Testis (tissue), 3 donors: ENCODE results near the gene CD8B. TPM values are rescaled to one million over a fixed set of nuclear protein-coding genes. Genes with fewer than 3 reads are reported as not detected.

Experiments used
- DNase-seq: peaks from one replicate; pipeline ENCODE4 v3.0.0-alpha.2; 2019
- H3K27ac ChIP-seq, 2 donors: fragments of 200-600 bp; sonication (generic); one replicate each; pipeline ENCODE4 v1.5.1; 2019
- H3K27me3 ChIP-seq: fragments of 200-600 bp; sonication (generic); one replicate; pipeline ENCODE4 v1.5.1; 2019
- H3K36me3 ChIP-seq: fragments of 200-600 bp; sonication (generic); one replicate; pipeline ENCODE4 v1.5.1; 2017; ENCODE audit warnings: low read depth; ENCODE audit errors: missing control alignments
- H3K4me1 ChIP-seq: fragments of 200-600 bp; sonication (generic); one replicate; pipeline ENCODE4 v1.5.1; 2019
- H3K4me3 ChIP-seq, 2 donors: fragments of 200-600 bp; sonication (generic); one replicate each; pipeline ENCODE4 v1.5.1; 2017 to 2019
- H3K9me3 ChIP-seq: fragments of 200-600 bp; sonication (generic); one replicate; pipeline ENCODE4 v1.5.1; 2017
- POLR2A ChIP-seq: fragments of 450-650 bp; IDR thresholded peaks from one replicate; pipeline ENCODE4 v1.6.1; 2017; ENCODE audit warnings: antibody characterized with exemption, mild to moderate bottlenecking, moderate library complexity
- WGBS, 2 donors: methylation state at CpG; one replicate each; pipeline ENCODE4 v1.1.5; 2018; 5-methylcytosine and 5-hydroxymethylcytosine counted together
- intact Hi-C: fragments of 100-400 bp; cut with DNase I; formaldehyde crosslinking; loops from one replicate; pipeline ENCODE4 v1.15.1; 2023; ENCODE audit warnings: low total_unique reads
- polyA plus RNA-seq: library from polyadenylated mRNA; stranded (reverse); fragments of 350-450 nt; fragmentation: Illumina TruSeq; extraction: RNeasy Lipid Tissue Mini Kit (QIAGEN cat#74804); gene quantifications from one replicate; pipeline ENCODE4 v1.2.3, GENCODE V29; 2014; ENCODE audit warnings: low read depth, low replicate concordance; ENCODE audit not compliant: insufficient read depth
- total RNA-seq, 2 donors: library from RNA; depleted of rRNA; stranded (reverse); fragments of >200 nt; gene quantifications; one replicate each; pipeline ENCODE4 v1.2.3, GENCODE V29; 2016
- TF ChIP-seq, protein P1 (sequence below), 3 experiments: fragments of 450-650 bp in 2 of 3; fragments of 200-600 bp in 1 of 3; sonication (generic) in 1 of 3; IDR thresholded peaks; one replicate each; pipeline ENCODE4 v1.5.1; 2016 to 2019; ENCODE audit warnings: antibody characterized with exemption in 3 of 3, mild to moderate bottlenecking in 2 of 3, moderate library complexity in 1 of 3

The CD8B gene
- total and polyA plus RNA-seq, 3 donors from 2014 or later: 0.43 to 2.2 TPM; not detected in 1

- Histone ChIP-seq H3K9me3 (no peaks in the 10 kb centered on the region), H3K27me3 (no peaks in the 10 kb centered on the region), H3K4me1 (no peaks in the 10 kb centered on the region), H3K27ac (no peak overlapping the region), H3K36me3 (no peaks in the 10 kb centered on the region), H3K4me3 (no peak overlapping the region)
- TF ChIP-seq, protein P1, sequence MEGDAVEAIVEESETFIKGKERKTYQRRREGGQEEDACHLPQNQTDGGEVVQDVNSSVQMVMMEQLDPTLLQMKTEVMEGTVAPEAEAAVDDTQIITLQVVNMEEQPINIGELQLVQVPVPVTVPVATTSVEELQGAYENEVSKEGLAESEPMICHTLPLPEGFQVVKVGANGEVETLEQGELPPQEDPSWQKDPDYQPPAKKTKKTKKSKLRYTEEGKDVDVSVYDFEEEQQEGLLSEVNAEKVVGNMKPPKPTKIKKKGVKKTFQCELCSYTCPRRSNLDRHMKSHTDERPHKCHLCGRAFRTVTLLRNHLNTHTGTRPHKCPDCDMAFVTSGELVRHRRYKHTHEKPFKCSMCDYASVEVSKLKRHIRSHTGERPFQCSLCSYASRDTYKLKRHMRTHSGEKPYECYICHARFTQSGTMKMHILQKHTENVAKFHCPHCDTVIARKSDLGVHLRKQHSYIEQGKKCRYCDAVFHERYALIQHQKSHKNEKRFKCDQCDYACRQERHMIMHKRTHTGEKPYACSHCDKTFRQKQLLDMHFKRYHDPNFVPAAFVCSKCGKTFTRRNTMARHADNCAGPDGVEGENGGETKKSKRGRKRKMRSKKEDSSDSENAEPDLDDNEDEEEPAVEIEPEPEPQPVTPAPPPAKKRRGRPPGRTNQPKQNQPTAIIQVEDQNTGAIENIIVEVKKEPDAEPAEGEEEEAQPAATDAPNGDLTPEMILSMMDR (IDR thresholded peaks at IDR 0.05): no peak
- no peak for TF ChIP-seq POLR2A
- intact Hi-C loops: no loop called here
- 92 to 96% methylated on average over 7 of the region's 7 CpGs for WGBS, 2 donors
- DNase-seq: no peak
Measured at GRCh38 chr2:86776532-86776931, 85.2 kb downstream of the CD8B start.

- H3K27me3 ChIP-seq: no peaks in the 10 kb centered on the region
- 53 to 69% methylated on average over 4 of the region's 4 CpGs for WGBS, 2 donors
- no peak overlapping the region for H3K27ac ChIP-seq
- no peak overlapping the region for H3K4me3 ChIP-seq
- TF ChIP-seq, protein P1 (IDR thresholded peaks at IDR 0.05): no peak
- TF ChIP-seq POLR2A: no peak
- H3K36me3 ChIP-seq: no peaks in the 10 kb centered on the region
- intact Hi-C loops: no loop called here
- H3K9me3 ChIP-seq: no peaks in the 10 kb centered on the region
- DNase-seq: no peak
- no peaks in the 10 kb centered on the region for H3K4me1 ChIP-seq
Measured at GRCh38 chr2:86775338-86775737, 86.3 kb downstream of the CD8B start.

- H3K4me3 ChIP-seq: no peak overlapping the region
- no peaks in the 10 kb centered on the region for H3K9me3 ChIP-seq
- no peak for DNase-seq
- TF ChIP-seq, protein P1 (IDR thresholded peaks at IDR 0.05): no peak
- no peak for TF ChIP-seq POLR2A
- intact Hi-C loops: no loop called here
- H3K36me3 ChIP-seq: no peaks in the 10 kb centered on the region
- WGBS, 2 donors: 70 to 80% methylated on average over 5 of the region's 5 CpGs
- H3K27ac ChIP-seq: no peak overlapping the region
- H3K27me3 ChIP-seq: no peaks in the 10 kb centered on the region
- H3K4me1 ChIP-seq: no peaks in the 10 kb centered on the region
Measured at GRCh38 chr2:86774862-86775261, 86.8 kb downstream of the CD8B start.

DNA sequence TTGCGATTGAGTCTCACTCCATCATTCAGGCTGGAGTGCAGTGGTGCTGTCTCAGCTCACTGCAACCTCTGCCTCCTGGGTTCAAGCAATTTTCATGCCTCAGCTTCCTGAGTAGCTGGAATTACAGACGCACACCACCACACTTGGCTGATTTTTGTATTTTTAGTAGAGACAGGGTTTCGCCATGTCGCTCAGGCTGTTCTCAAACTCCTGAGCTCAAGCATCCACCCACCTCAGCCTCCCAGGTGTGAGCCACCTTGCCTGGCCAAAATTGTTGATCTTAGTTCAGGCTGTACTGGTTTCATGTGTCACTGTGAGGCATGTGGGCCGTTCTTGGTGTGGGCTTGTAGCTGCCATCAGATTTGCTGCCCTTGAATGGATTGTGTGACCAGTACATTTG is 89.1 kb downstream of the CD8B start:
- no peaks in the 10 kb centered on the region for H3K4me1 ChIP-seq
- TF ChIP-seq, protein P1 (IDR thresholded peaks at IDR 0.05): no peak
- no peak for TF ChIP-seq POLR2A
- DNase-seq: no peak
- no peak overlapping the region for H3K4me3 ChIP-seq
- no peak overlapping the region for H3K27ac ChIP-seq
- H3K36me3 ChIP-seq: no peaks in the 10 kb centered on the region
- H3K27me3 ChIP-seq: no peaks in the 10 kb centered on the region
- intact Hi-C loops: no loop called here
- no peaks in the 10 kb centered on the region for H3K9me3 ChIP-seq
- 86 to 95% methylated on average over 5 of the region's 5 CpGs for WGBS, 2 donors

DNA sequence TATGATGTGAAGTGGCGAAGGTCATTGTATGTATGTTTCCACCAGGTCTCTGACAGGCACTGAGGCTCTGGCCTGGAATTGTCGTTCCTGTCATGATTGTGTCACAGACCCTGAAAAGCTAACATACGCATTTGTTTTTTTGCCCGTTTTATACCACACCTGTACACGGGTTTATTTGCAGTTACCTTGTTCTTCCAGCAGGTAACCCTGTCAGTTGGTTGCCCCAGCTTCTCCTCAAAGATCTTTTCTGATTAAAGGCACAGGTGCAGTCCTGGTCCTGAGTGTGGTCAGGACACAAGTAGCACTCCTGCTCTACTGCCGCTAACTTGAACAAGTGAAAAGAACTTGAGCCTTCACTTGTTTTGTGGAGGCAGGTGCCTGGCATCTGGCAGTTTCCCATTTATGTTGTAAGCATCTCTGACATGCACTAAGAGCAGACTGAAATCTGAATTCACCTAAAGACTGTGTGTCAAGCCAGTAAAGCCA is 90.8 kb downstream of the CD8B start:
- TF ChIP-seq, protein P1 (IDR thresholded peaks at IDR 0.05): no peak
- no peak for TF ChIP-seq POLR2A
- no peaks in the 10 kb centered on the region for H3K27me3 ChIP-seq
- no peaks in the 10 kb centered on the region for H3K9me3 ChIP-seq
- no peaks in the 10 kb centered on the region for H3K36me3 ChIP-seq
- H3K4me3 ChIP-seq: no peak overlapping the region
- intact Hi-C loops: no loop called here
- DNase-seq: no peak
- no peak overlapping the region for H3K27ac ChIP-seq
- no peaks in the 10 kb centered on the region for H3K4me1 ChIP-seq
- WGBS, 2 donors: 87 to 95% methylated on average over 6 of the region's 6 CpGs
